ENCODE data around the gene PIP5KL1.

The PIP5KL1 gene

DNA sequence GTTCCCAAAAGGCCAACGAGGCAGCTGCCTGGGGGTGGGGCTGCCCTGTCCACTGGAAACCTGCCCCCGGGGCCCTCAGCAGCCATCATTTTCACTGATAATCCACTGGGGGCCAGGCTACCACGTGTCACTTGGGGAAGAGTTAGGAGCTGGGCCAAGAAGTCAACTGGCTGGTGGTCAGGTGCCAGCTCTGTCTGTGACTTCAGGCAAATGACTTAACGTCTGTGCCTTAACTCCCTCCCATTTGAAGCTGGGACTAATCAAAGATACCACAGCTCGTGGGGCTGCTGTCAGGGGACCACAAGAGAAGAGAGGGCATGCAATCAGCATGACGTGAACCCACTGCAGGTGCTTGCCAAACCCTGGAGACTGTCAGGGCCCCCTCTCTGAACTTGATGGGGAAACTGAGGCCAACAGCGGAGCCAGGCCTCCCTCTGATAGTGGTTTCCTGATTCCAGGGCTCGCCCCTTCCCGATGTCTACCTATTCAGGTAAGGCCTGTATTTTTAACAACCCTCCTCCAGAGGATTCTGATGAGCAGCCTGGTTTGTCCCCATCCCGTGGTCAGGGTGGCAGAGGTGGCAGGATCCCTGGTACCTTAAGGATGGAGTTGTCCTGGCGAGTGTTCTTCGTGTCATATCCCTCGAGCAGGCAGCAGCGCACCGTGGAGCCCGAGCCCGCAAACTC is 19.4 kb upstream of the PIP5KL1 start:
- FAIRE-seq = no peak

DNA sequence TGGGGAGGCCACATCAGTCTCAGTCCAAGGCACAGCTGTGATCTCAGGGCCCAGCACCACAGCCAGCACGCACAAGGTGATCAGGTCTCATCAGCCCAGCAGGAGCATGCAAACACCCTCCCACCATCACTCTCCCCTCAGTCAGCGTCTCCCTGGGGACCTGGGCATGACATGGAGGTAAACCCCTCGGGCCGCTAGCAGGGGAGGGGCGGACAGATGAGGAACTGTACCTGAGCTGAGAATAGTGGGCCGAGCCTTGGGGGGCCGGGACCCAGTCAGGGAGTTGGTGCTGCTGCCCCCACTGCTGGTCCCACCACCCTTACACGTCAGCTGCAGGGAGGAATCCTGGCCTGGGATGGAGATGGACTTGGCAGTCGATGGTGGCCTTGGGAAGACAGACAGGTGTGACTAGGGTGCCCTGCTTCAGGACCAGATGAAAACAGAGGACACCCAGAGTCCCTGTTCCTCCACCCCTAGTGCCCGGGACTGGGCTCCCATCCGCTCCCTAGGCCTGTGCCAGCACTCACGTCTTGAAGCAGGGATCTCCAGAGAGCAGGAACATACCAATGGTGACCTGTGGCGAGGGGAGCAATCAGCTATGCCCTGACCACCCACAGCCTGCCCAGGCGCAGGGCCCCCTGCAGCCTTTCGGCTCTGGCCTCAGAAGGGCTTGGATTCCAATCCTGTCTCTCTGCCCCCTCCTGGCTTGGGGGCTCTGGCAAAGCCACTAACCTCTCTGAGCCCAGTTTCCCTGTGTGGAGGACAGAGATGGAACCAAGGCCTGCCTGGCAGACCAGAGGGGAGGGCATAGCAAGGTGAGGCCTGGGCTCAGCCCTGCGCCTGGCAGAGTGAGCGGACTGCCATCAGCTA is 17.5 kb upstream of the PIP5KL1 start:
- FAIRE-seq = no peak

DNA sequence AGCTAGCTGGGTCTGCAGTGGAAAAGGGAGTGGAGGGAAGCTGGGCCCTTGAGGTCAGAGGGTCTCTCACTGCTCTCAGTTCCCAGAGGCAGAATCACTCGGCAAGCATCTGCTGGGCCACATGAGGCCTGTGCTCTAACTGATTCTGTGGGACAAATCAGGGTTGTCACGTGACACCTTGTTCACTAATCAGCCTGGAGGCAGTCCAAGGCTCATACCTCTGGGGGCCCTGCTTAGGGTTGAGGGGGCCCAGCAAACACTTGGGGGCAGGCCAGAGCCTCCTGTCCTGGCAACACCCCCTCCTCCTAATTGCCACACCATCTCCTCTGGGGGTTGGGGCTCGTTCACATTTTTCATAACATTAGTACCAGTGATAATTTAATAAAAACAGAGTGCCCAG is 16.2 kb upstream of the PIP5KL1 start:
- FAIRE-seq = no peak

DNA sequence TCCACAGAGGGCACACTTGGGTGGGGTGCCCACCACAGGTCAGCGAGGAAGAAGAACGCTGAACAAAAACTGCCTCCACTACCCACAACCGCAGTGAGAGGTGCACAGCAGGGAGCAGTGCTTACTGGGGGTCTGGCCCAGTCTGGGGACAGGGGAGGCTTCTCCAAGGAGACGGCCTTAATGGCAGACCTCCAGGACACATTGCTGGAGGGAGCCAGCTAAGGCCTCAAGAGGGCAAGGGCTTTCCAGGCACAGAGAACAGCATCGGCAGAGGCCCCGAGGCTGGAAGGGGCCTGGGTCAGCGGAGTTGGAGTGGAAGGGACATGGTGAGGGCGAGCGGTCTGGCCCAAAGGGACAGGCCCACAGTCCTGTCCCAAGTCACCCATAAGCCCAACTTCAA is 15.4 kb upstream of the PIP5KL1 start:
- FAIRE-seq = no peak

DNA sequence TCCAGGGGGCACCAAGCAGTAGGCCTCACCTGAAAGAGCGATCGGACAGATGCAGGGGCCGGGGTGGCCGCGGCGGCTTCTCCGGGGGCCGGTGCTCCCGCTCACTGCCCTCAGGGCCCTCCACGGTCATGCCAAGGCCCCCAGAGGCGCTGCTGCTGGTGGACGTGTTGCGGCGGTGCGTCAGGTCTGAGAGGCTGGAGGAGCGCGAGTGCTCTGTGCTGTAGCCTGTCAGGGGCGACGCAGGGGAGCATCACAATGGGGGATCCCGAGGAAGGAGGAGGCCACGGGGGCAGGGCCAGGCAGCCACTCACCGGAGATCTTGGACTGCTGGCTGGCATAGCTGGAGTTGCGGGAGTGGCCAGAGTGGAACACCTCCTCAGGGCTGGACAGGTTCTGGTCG is 14.8 kb upstream of the PIP5KL1 start:
- no peak for FAIRE-seq

DNA sequence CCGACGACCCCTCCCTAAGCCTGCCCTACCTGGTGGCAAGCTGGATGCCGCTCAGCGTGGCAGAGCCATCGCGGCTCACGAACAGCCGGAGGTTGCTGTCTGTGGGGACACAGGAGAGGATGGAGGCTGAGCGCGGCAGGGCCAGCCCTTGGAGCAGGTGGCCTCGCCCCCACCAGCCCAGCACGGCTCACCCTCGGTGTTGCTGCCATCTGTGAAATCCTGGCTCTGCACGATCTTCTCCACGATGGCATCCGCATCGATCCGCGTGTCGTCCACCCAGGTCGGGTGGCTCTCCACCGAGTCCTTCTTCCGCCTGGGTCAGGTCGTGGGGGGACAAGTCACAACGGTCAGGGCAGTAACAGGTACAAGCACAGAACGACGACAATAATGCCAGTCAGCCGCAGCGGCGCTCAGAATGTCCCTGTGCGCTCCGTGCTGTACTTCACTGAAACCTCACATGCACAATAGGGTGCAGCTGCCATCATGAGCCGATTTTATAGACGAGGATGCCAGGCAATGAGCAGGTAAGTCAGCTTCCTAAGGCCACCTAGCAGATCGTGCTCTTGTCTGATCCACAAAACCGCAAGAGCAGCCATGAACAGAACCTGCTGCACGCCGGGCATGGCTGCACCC is 14.1 kb upstream of the PIP5KL1 start:
- FAIRE-seq = no peak

DNA sequence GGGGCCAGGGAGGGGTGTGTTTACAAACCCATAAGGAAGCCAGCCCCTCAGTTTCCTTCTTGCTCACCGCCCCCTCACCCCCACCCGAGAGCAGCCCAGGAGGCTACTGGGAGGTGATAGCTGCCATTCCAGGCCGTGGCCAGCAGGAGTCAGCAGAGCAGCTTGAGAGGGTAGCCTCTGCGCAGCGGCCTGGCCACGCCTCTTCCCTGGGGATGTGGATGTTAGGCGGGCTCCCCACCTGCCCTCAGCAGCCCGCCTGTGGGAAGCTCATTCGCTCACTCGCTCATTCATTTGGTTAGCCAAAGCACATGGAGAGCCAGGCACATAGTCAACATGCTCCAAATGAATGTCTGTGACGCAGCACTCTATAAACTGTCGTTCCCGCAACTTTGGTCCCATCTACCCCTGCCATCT is 13.2 kb upstream of the PIP5KL1 start:
- FAIRE-seq = no peak

DNA sequence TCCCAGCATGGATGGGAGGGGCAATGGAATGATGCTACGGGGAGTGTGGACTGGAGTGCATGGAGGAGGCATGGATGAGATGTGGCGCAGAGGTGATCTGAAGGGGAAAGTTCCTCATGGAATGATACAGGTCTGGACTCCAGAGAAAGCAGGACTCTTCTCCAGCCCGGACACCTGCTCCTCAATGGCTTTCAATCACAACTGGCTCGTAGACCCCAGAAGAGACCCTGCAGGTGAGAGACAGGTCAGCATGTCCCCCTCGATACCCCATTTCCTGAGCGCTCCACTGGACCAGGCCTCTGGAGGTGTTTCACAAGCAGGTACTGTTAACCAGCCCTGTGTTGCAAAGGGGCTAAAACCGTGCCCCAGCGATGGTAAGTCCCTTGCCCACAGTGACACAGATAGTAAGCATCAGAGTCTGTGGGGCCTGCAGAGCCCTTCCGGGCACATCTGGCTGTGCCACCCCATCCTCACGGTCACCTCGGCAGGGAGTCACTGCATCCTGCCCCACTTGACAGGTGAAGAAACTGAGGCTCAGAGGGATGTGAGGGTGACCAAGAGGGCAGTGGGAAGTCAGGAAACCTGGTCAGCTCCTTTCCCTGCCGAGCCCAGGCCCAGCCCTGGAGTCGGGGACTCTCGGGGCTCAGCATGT is 12.6 kb upstream of the PIP5KL1 start:
- no peak for FAIRE-seq

DNA sequence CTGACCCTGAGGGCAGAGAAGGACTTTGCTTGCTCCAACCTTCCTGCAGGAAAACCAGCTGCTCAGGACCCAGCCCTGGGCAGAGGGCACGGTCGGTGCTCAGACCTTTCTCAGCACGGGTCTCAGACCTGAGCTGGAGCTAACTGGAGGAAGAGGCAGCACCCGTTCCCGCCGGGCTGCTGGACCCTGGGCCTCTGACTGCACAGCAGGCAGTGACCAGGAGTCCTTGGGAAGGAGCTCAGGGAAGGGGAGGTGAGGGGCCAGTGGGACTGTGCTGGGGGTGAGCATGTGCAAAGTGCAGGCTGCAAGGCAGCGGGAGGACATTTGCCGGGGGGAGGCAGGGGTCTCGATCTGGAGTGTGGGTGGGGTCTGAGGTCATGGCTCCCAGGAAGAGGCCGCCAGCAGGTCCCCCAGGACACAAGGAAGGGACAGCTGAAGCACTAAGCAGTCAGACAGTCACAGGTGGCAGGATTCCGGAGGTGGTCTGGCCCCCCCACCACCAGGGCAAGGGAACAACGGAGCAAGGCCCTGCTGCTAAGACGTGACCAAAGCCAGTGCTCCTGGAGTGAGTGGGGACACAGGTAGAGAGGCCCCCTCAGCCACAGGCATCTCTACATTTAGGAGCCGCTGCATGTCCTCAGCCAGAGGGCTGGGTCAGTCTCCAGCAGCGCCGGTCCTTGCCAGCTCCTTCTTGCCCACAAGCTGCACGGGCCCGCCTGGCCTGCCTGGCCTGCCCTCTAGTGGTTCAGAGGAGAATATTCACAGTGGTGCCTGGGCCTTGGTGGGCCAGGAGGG is 11.8 kb upstream of the PIP5KL1 start:
- FAIRE-seq = no peak

DNA sequence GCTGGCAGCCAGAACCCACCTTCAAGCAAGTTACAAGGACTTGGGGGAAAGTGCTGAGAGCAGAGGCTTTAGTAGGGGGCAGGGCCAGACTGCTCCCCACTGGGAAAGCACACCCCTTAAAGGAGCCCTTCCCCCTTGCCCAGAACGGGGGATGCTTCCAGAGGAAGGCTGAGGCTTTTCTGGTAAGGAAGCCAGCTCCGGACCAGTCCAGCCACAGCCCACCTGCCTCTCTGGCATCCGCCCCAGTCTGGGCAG is 11.3 kb upstream of the PIP5KL1 start:
- no peak for FAIRE-seq

DNA sequence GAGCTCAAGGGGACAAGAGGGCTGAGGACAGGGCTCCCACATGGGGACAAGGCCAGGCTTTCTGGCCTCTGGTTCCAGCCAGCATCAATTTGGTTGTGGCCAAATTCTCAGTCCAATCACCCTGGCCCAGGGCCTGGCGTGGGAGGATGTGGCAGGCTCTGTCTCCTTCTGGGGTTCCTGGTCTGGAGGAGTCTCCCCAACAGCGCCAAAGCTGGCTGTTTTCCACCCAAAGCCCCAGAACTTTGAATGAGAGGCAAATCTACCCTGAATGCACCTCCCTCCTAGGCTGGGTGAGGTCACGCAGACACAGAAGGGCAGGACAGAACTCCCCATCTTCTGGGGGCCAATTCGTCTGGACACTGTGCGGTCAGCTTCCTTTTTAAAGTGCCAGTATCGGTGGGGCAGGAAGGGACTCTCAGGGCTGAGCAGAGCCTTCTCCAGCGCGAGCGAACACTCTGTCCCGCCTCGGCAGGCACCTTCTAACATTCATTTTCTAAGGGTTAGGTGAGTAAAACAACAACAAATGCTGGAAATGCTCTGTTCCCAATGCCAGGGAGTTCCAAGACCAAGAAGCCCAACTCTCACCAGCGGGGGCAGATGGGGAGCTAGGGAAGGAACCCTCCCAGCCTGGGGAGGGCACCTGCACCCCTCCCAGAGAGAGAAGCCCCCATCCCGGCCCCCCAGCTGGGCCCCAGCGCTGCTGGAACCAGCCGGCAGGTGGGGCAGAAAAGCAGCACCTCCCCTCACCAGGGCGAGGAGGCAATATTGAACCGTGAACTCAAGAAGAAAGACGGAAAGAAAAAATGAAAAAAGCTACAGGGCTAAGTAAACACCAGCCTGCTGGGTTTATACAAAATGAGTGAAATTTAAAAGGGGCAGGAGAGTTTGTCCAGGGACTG is 10.7 kb upstream of the PIP5KL1 start:
- no peak for FAIRE-seq

DNA sequence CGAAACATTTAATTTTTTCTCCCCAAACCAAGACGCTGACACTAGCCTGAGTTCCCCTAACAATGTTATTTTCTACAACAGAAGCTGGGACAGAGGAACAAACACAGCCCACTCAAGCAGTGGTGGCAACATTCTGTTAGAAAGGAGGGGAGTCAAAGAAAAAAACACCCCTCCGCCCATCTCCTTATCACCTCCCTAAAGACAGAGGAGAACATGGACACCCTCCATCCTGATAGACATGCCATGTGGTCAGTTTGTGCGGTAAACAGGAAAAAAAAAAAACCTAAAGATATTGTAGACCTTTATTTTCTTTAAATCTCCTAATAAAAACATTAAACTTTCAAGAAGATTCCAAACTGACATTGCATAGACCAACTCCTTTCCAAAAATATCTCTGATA is 10.0 kb upstream of the PIP5KL1 start:
- FAIRE-seq = no peak

DNA sequence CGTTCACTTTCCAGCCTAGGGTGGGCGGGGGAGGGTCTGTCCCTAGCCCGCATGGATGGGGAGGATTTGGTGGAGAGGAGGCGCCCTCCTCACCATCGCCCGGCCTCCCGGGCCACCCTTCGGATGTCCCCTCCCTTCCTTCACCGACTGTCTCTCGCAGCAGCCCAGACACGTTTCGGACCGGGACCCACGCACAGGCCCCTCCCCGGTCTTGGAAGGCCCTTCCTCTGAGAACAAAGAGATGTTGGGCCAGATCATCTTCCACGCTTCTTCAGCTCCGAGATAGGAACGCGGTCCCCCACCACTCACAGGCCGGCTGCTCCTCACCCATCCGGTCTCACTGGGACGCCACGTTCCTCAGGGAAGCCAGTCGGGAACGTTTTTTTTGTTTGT is 7.7 kb upstream of the PIP5KL1 start:
- no peak for FAIRE-seq

DNA sequence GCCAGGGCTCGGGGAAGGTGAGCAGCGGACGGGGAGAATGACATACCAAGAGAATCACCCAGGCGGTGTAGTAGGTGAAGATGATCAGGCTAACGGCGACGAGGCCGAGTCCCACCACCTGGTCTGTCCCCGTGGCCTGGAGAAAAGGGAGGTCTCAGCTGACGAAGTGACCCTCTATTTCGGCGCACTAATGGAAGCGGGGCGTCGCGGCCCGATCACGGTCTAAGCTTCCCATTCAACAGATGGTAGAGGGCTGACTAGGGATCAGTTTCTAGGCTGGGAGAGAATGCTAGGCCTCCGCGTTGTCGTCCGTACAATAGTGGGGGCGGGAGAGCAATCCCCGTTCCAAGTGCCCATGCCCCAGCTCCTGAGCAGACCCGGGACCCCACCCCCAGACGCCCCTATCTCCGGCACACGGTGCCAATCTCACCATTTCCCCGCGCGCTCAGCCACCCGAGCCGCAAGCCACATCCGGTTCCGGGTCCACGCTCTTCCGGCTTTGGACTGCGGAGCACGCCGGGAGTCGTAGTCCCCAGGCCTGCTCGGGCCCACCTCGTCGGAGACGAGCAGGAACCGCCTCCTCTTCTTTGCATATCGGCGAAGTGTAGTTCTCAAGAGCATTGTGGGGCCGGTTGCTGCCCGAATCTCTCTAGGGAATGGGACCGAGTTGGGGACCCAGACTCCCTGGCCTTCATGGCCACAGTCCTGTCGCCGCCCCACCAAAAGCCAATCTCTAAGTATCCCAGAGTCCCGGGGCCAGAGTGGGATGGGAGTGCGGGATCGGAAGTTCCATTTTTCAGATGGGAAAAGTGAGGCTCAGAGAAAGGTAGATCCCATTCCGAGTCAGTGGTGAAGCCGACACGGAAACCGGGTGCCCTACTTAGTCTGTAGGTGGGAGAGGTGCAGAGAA is 7.1 kb upstream of the PIP5KL1 start, which contains the start of gene DPM2:
Gene DPM2, minus strand, starts transcription at position 467 of the 910 bp plus-strand sequence. Its CDS starts 34 bp downstream, at position 433.
- no peak for FAIRE-seq

DNA sequence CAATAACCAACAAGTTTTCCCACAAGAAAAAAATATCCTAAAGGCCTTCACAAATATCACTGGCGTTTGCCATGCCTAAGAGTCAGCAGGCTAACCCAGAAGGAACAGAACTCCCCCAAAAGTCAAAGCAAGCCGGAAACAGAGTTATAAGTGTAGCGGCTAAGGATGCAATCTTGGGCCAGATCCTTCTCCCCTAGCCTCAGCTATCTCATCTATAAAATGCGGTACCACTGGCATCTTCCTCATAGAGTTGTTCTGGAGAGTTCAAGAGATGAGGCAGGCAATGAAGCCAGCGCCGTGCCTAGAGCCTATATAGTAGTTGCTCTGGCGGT is 6.4 kb upstream of the PIP5KL1 start:
- FAIRE-seq = no peak

DNA sequence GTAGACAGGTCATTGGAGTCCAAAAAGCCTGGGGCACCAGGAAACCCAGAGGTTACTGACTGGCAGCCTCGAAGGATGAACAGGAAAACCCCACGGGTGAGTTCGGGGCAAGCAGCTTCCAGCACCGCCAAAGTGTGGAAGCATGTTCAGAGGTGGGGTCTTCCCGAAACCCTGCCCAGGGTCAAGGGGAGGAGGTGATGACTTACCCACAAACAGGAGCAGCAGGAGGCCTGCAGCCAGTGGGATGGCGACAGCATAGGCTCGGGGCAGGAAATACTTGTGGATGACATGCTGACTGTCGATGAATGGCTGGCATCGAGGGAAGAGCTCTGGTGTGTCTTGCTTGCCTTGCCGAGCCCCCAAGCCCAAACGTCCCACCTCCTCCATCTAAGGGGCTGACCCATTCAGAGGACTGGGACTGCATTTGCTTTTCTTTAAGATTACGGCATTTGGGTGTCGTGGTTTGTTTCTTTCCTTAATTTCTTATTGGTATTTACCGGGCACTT is 5.8 kb upstream of the PIP5KL1 start:
- FAIRE-seq = no peak

DNA sequence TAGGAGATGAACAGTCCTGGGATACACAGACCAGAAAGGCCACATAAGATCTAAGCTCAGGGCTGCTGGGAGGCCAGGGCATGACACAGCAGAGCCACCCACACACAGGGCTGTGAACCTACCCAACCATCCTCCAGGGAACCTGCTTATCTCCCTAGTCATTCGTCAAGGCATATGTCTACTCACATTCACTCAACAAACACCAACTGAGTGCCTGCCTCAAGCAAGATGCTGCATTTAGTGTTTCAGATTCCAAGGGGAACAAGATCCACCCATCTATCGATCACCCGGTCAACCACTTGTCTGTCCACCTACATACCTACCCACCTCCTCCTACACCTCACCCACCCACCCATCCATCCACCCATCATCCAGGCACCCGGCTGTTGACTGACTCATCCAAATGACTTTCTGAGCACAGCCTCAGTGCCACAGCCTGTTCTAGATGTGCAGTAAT is 5.2 kb upstream of the PIP5KL1 start:
- FAIRE-seq = no peak

DNA sequence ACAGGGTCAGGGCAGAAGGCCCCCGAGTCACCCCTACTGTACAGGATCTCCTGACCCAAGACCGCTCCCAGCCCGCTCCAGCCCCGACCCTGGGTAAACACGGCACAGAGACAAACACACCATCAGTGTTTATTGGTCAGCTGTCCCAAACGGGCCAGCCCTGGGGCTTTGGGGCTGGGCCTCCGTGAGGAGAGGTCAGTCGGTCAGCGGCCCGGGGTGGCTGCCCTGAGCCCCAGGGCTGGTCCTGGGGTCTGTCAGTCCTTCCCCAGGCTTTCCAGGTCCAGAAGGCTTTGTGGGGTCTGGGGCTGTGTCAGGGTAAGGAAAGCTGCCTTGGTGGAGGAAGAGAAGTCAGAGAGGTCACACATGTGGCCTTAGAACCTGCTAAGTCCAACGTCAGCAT is 4.4 kb upstream of the PIP5KL1 start:
- FAIRE-seq = no peak

DNA sequence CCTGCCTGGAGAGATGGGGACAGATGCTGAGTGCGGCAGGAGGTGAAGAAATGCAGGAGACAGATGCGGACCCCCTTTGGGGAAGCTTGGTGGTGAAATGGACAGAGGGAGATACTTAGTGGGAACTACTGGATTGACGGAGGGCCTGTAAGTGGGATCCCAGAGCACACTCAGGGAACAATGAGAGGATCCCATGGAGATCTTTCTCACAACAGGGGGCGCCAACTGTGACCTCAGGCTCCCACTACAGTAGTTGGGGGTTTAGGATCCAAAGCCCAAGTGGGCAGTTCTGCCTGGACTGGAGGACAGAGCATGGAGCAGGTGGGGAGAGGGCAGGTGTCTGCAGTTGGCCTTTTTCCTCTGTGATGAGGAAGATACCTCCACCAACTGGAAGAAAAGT is 3.7 kb upstream of the PIP5KL1 start:
- FAIRE-seq = no peak

Measured in colon (tissue), 2 donors.